Measurements from ENCODE around the gene MAPK4.

DNA sequence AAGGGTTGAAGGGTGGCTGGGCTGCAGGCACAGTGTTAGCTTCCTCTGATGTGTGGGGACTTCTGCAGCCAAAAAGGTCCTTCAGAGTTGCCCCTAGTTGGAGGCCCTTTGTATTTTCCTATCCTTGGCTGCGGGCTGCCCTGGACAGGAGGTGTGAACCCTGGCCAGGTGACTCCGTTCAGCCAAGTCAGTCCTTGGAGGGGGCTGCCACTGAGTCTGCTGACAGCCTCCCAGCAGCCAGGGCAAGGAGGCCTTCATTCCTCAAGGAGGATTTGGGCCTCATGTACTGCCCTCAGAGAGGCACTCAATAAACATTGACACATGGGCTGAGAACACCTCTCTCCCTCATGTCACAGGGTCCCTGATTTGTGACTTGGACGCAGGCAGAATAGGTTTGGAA is 62.4 kb downstream of the MAPK4 start:
- TF ChIP-seq EZH2 (IDR thresholded peaks at IDR 0.05) (no peak), POLR2AphosphoS5 (IDR thresholded peaks at IDR 0.05; ENCODE audit: borderline replicate concordance, low read depth, low read length) (no peak)

Measured in SK-N-MC (cell line).